Stimulated activated CD8-positive, alpha-beta memory T cell treated with anti-CD3 and anti-CD28 coated beads, Interleukin-4, amount 100 ng/mL, for 1 hour (primary cell): ENCODE measurements around the gene B3GNT9.
A peak's percentile ranks its signal among the peaks of the same experiment; 100 is the strongest.

Experiments used
- DNase-seq, 2 donors: peaks; one replicate each; pipeline ENCODE4 v3.0.0-alpha.2; 2020; ENCODE audit warnings: low read depth in 2 of 2, low spot score in 1 of 2

B3GNT9 gene

GRCh38 chr16:67169011-67169451, 18.2 kb upstream of the B3GNT9 start:
- DNase-seq, result no peak

GRCh38 chr16:67167588-67167987, 16.8 kb upstream of the B3GNT9 start:
- DNase-seq, result no peak

- no peak for DNase-seq
Measured at GRCh38 chr16:67166598-67167168, 15.9 kb upstream of the B3GNT9 start.

GRCh38 chr16:67166110-67166547, 15.3 kb upstream of the B3GNT9 start:
- no peak for DNase-seq

GRCh38 chr16:67165121-67166078, 14.6 kb upstream of the B3GNT9 start:
- DNase-seq, result no peak

GRCh38 chr16:67164599-67165061, 13.8 kb upstream of the B3GNT9 start, which contains the start of gene HSF4:
TSS of gene HSF4 (plus strand) at chr16:67164745. CDS start at chr16:67164812, 67 bp downstream.
- no peak for DNase-seq

- DNase-seq, result no peak
Measured at GRCh38 chr16:67163999-67164558, 13.3 kb upstream of the B3GNT9 start.

GRCh38 chr16:67163164-67163998, 12.6 kb upstream of the B3GNT9 start:
- no peak for DNase-seq

- DNase-seq, result no peak
Measured at GRCh38 chr16:67162506-67163163, 11.8 kb upstream of the B3GNT9 start.

GRCh38 chr16:67161595-67162058, 10.8 kb upstream of the B3GNT9 start:
- DNase-seq, result no peak

GRCh38 chr16:67158637-67159600, 8.1 kb upstream of the B3GNT9 start:
- DNase-seq, result peak in 1 of 2 donors; percentile 64

GRCh38 chr16:67157892-67158635, 7.3 kb upstream of the B3GNT9 start:
- DNase-seq, result no peak

GRCh38 chr16:67157106-67157748, 6.4 kb upstream of the B3GNT9 start:
- no peak for DNase-seq

GRCh38 chr16:67156143-67156844, 5.5 kb upstream of the B3GNT9 start:
- DNase-seq, result no peak

GRCh38 chr16:67155295-67156142, 4.7 kb upstream of the B3GNT9 start:
- peak in 1 of 2 donors; percentile 62 for DNase-seq

GRCh38 chr16:67154578-67155294, 3.9 kb upstream of the B3GNT9 start:
- no peak for DNase-seq
